SK-MEL-5 (cell line): ENCODE results near the gene PANX2. TPM values are rescaled to one million over a fixed set of nuclear protein-coding genes. Genes with fewer than 3 reads are reported as not detected.

Experiments used
- DNase-seq: peaks from one replicate; pipeline ENCODE4 v3.0.0-alpha.2; 2016; ENCODE audit warnings: low read depth, low spot score
- in situ Hi-C: cut with HindIII; loops from 2 replicates; pipeline ENCODE4 v1.10.0; 2016; ENCODE audit warnings: low sequenced_read_pairs, high pct_unique_total_duplicates, low pct_unique_long_range_greater_than_20kb
- total RNA-seq: library from RNA; depleted of rRNA; stranded (reverse); fragments of >200 nt; shearing (Covaris generic); gene quantifications from 2 replicates; pipeline ENCODE4 v1.2.3, GENCODE V29; 2014

PANX2 gene
- total RNA-seq, 1 experiment from 2014 or later: 0.98 TPM

DNA sequence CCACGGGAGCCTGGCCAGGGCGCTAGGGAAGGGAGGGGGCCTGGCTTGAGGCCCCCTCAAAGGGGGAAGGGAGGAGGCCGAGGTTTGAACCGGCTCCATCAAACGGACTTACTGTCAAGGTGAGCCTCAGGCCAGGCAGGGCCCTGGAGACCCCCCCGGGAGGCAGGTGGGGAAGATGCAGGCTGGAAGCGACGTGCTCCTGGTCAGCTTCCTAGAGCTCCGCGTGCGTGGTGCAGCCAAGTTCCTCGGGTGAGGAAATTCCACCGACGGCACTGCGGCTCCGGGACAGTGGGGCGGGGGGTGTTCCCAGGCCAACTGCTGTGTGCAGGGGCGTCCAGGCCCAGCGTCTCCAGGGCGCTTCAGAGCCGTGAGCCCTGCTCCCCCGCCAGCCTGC is 7.9 kb downstream of the PANX2 start:
- DNase-seq: no peak
- in situ Hi-C loops: no loop called here

DNA sequence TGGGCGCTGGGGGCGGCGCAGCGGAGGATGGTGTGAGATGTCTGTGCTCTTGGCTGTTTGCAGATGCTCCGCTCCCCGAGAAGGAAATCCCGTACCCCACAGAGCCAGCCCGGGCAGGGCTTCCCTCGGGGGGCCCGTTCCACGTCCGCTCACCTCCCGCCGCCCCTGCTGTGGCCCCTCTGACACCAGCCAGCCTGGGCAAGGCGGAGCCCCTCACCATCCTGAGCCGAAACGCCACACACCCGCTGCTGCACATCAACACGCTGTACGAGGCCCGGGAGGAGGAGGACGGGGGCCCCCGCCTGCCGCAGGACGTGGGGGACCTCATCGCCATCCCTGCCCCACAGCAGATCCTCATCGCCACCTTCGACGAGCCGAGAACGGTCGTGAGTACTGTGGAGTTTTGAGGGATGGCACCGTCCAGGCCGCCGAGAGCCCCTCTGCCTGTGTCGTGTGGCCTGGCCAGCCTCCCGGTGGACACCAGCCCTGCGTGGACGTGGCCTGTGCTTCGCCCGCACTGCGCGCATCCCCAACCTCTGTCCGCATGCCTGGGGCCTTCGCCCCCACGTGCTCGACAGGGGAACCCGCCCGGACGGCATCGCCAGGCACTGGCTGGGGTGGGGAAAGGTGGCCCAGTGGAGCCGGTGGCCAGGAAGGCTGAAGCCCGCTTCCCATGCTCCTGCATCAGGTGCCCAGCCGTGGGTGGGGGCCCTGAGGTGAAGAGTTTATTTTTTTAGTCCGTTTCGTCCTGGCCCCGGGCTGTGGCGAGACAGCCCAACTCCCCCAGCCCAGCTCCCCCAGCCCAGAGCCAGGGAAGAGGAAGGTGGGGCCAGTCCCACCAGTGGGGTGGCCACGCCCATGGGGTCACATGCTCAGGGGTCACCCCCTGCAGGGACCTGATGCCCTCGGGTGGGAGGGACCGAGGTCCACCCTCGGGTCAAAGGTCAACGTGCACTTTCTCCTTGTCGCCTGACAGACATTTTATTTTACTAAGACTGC is 8.6 kb downstream of the PANX2 start:
- in situ Hi-C loops: no loop called here
- DNase-seq: no peak

GRCh38 chr22:50179937-50180726 is 9.6 kb downstream of the PANX2 start:
- DNase-seq: no peak
- in situ Hi-C loops: no loop called here

GRCh38 chr22:50180727-50181521 is 10.4 kb downstream of the PANX2 start:
- in situ Hi-C loops: no loop called here
- DNase-seq: no peak

DNA sequence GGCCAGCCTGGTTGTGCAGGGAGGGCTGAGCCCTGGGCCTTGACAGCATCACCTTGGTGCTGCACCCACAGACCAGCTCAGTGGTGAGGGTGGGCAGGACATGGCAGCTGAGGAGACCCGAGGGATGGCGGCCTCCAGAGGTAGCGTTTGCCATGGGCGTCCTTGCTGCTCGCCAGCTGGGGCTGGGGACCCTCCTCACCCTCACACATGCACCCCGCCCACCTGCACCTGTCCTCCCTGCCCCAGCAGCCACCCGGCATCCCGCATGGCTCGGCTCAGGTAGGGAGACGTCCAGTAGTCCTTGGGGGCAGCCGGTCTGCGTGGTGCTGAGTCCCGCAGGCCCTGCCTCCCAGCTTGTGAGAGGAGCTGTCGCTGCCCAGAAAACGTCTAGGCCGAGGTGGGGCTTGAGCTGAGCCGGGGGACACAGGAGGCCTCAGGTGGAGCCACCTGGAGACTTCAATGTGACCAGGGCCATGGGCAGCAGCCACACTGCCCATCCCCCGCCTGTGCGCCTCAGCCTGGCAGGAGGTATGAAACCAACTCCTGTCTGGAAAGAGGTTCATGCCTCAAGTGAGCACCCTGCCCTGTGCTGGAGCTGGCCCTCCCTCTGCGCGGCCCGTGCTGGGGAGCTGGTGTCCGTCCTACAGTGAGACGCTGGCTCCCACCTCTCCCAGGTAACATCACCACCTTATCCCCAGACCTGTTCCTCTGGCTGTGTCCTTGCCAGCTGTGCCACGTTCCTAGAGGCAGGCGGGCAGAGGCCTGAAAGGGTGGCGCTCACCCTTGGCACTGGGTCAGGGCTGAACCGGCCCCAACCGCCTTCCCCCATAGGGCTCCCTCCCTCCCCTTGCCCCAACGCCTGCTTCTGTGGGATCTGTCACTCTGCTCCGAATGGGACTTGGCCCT is 11.9 kb downstream of the PANX2 start:
- in situ Hi-C loops: no loop called here
- no peak for DNase-seq

DNA sequence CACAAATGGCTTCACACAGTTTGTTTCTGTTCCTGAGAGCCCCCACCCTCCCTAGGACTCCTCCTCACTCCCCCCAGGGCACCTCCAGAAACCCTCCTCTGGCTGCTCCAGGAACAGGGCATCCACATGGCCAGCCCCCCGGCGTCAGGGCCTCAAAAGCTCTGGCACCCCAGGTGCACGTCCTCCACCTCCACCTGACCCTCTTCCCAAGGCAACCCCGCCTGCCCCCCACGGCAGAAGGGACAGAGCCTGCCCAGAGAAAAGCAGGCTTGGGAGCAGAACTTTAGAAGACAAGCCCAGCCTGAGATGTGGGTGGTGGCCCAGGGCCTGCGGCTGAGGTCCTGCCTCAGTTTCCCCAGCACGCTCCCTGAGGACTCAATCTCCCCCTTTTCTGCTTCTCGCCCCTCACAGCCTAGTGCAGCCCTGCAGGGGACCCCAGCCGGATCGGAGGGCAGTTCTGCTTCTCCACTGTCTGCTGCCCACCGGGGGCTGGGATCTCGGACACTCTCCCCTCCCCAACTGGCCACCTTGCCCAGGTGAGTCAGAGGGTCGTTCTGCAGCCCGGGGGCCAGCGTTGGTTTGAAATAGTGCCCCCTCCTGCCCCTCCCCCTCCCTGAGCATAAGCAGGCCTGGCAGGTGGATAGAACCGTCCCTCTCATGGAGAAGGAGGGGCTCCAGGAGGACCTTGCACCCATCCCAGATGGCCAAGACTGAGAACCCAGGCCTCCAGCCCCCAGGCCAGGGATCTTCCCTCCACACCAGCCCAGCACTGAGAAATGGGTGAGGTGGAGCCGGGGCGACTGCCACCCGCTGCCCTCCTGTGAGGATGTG is 12.8 kb downstream of the PANX2 start:
- no peak for DNase-seq
- in situ Hi-C loops: no loop called here

GRCh38 chr22:50184004-50184901 is 13.7 kb downstream of the PANX2 start:
- DNase-seq: peak; percentile 37
- in situ Hi-C loops: no loop called here

DNA sequence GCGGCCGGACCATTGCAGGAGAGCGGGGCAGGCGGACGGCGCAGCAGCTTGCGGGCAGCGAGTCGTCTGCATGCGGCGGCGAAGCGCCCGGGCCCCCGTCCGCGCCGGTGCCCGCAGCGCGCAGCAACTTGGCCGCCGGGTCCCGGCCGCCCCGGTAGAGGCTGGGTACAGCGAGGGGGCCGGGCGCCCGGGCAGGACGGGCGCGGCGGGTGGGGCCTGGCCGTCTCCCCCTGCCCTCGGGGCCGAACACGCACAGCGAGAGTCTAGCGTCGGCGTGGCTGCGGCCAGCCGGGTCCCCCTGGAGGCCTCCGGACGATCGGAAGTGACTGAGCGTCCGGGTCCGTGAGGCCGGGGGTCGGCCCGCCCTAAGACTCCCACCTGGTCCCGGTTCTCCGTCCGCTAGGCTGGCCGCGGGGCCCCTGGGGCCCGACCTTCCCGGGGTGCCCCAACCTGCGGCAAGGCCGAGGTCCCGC is 14.4 kb downstream of the PANX2 start:
- in situ Hi-C loops: no loop called here
- DNase-seq: no peak

- in situ Hi-C loops: no loop called here
- DNase-seq: peak; percentile 88
Measured at GRCh38 chr22:50185375-50186087, 15.0 kb downstream of the PANX2 start, which contains the start of gene TRABD. TRABD (plus strand) TSS chr22:50185913; CDS start chr22:50193061, 7,148 bp downstream.

DNA sequence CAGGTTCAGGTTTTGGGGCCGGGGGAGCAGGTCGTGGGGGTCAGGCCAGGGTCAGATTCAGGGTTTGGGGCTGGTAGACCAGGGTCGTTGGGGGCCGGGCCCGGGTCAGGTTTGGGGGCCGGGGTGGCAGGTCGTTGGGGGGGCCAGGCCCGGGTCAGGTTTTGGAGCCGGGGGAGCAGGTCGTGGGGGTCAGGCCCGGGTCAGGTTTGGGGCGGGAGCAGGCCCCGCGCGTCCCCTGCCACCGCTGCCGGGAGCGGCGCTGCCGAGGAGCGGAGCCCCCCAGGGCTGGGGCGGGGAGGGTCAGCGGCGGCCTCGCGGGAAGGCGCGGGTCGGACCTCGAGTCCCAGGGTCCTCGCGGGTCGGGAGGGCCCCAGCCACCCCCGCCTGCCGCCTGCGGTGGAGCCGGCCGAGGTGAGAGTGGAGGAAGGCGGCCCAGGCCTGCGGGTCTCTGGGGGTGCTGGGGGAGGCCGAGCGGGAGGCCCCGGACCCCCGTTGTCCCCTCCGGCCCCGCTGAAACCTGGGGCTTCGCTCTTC is 15.7 kb downstream of the PANX2 start:
- no peak for DNase-seq
- in situ Hi-C loops: no loop called here

DNA sequence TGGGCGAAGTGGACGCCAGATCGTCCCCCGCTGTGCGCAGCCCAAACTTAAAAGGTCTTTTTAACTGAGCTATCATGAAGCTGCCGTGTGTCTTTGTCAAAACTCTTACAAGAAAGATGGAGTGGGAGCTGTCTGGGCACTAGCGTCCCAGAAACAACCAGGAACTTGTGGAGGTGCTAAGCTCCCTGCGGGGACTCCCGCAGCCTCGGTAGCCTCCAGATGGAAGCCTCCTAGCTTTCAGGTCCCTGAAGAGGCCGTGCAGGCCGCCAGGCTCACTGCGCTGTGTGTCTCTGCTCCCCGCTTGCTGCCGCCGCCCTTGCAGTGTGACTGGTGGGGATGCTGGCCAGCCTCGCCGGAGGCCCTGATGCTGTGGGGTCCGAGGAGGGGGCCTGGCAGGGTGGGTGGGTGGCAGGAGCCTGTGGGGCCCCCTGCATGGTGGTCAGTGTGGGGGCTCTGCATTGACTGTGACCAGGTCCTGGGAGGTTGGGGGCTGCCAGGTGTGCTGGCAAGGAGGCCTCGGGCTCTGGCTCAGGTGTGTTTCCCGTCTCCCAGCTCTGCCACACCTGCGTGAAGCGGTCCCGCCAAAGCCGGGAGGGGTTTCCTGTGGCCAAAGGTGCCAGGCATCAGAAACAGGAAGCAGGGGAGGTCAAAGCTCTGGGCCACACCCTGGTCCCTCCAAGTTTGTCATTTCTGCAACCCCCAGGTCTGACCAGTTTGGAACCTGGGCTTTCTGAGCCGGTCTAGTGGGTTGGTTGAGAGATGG is 16.4 kb downstream of the PANX2 start:
- no peak for DNase-seq
- in situ Hi-C loops: no loop called here

DNA sequence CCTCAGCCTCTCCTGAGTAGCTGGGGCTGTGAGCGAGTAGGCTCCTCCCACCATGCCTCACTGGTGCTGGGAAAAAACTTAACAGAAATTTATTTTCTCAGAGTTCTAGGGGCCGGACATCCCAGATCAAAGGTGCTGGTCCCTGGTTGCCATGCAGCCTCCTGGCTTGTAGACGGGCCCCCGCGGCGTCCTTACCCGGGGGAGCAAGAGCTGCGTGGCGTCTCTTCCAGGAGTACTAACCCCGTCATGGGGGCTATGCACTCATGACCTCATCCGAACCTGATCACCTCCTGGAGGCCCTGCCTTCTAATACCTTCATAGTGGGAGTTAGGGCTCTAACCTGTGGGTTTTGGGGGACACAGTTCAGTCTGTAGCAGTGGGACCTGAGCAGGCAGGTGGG is 17.8 kb downstream of the PANX2 start:
- no peak for DNase-seq
- in situ Hi-C loops: no loop called here

DNA sequence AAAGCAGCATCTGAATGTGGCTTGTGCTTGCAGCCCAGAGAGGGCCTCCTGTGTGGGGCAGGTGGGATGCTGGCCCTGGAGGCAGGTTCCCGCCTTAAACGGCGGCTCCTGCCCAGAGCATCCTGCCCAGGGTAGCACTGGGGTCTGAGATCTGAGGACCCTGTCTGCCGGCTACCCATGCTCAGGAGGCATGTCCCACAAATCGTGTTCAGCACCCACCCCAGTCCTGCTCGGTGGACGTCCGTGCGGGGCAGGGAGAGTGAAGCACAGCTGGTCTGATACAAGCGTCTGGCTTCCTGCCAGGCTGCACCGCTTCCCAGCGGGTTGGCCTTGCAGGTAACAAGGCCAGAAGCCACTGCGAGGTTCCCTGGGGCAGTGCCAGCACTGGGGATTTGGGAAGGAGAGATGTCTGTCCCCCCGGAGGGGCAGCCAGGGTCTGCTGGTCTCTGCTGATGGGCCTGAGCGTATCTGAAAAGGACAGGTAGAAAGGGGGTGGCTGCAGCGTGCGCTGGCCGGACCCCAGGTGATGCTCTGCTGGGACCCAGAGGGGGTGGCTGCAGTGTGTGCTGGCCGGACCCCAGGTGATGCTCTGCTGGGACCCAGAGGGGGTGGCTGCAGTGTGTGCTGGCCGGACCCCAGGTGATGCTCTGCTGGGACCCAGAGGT is 18.8 kb downstream of the PANX2 start:
- in situ Hi-C loops: no loop called here
- no peak for DNase-seq
